ENCODE data around the gene CXCL16. TPM values are rescaled to one million over a fixed set of nuclear protein-coding genes. Genes with fewer than 3 reads are reported as not detected.

Gene CXCL16
- total and polyA plus RNA-seq, 8 donors: 14.2 to 147 (median 16.9) TPM

- H3K9me3 ChIP-seq: no peaks in the 10 kb centered on the region
- DNase-seq (no peak), ATAC-seq (no peak)
- H3K27ac ChIP-seq: no peak overlapping the region
- no peak for TF ChIP-seq CTCF (IDR thresholded peaks at IDR 0.05)
- peaks cover 3 to 36% of the 10 kb centered on the region in 2 donors for H3K4me1 ChIP-seq
- intact Hi-C loops (cut with DNase I): no loop called here
- H3K27me3 ChIP-seq: peaks cover 0 to 57% of the 10 kb centered on the region in 2 donors
- H3K36me3 ChIP-seq: no peaks in the 10 kb centered on the region
- H3K4me3 ChIP-seq: no peak overlapping the region
These were observed 4.2 kb upstream of the CXCL16 start for GRCh38 chr17:4743898-4744297.

GRCh38 chr17:4743216-4743615 lies 3.5 kb upstream of the CXCL16 start:
- Histone ChIP-seq H3K36me3 (no peaks in the 10 kb centered on the region), H3K4me3 (no peak overlapping the region), H3K4me1 (peaks cover 3 to 36% of the 10 kb centered on the region in 2 donors), H3K9me3 (no peaks in the 10 kb centered on the region), H3K27ac (no peak overlapping the region), H3K27me3 (peaks cover 0 to 50% of the 10 kb centered on the region in 2 donors)
- intact Hi-C loops (cut with DNase I): no loop called here
- ATAC-seq (no peak), DNase-seq (no peak)
- no peak for TF ChIP-seq CTCF (IDR thresholded peaks at IDR 0.05)

- Histone ChIP-seq H3K4me3 (no peak overlapping the region), H3K9me3 (no peaks in the 10 kb centered on the region), H3K36me3 (peaks cover 0 to 2% of the 10 kb centered on the region in 2 donors), H3K27me3 (peaks cover 0 to 49% of the 10 kb centered on the region in 2 donors), H3K27ac (no peak overlapping the region), H3K4me1 (peaks cover 3 to 35% of the 10 kb centered on the region in 2 donors)
- ATAC-seq (no peak), DNase-seq (no peak)
- intact Hi-C loops (cut with DNase I): no loop called here
- no peak for TF ChIP-seq CTCF (IDR thresholded peaks at IDR 0.05)
These were observed 2.9 kb upstream of the CXCL16 start for GRCh38 chr17:4742629-4743028.

- intact Hi-C loops (cut with DNase I): no loop called here
- TF ChIP-seq CTCF (IDR thresholded peaks at IDR 0.05): no peak
- H3K27me3 ChIP-seq: peaks cover 0 to 49% of the 10 kb centered on the region in 2 donors
These were observed 2.4 kb upstream of the CXCL16 start for GRCh38 chr17:4742133-4742532.

GRCh38 chr17:4741544-4741943 lies 1.8 kb upstream of the CXCL16 start:
- DNase-seq: no peak
- Histone ChIP-seq H3K4me1 (peaks cover 3 to 43% of the 10 kb centered on the region in 2 donors), H3K27me3 (peaks cover 0 to 49% of the 10 kb centered on the region in 2 donors), H3K4me3 (no peak overlapping the region), H3K27ac (no peak overlapping the region), H3K36me3 (peaks cover 0 to 5% of the 10 kb centered on the region in 2 donors), H3K9me3 (no peaks in the 10 kb centered on the region)
- ATAC-seq: no peak
- intact Hi-C loops (cut with DNase I): no loop called here
- TF ChIP-seq CTCF (IDR thresholded peaks at IDR 0.05): no peak

More at GRCh38 chr17:4742133-4742532, 2.4 kb upstream of the CXCL16 start:
- ATAC-seq (no peak), DNase-seq (no peak)
- no peak overlapping the region for H3K4me3 ChIP-seq
- H3K4me1 ChIP-seq: peaks cover 3 to 37% of the 10 kb centered on the region in 2 donors
- no peaks in the 10 kb centered on the region for H3K9me3 ChIP-seq
- no peak overlapping the region for H3K27ac ChIP-seq
- peaks cover 0 to 5% of the 10 kb centered on the region in 2 donors for H3K36me3 ChIP-seq

Data from left lung (tissue), 10 donors.